ENCODE measurements around the gene CCDC188.

DNA sequence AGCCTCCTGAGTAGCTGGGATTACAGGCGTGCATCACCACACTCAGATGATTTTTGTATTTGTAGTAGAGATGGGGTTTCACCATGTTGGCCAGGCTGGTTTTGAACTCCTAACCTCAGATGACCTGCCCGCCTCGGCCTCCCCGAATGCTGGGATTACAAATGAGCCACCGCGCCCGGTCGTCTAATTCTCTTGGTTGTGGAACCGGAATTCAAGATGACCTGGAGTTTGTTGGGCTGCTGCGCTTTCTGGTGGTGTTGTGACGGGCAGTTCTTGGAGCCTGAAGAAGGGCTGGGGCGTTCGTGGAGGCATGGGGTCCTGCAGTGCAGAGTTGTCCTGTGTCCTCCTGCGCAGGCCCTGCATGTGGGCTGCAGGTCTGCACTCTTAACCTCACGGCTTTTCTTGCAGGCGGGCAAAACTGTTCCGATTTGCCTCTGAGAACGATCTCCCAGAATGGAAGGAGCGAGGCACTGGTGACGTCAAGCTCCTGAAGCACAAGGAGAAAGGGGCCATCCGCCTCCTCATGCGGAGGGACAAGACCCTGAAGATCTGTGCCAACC is 28.9 kb downstream of the CCDC188 start:
- no peak for TF ChIP-seq POLR2AphosphoS5 (IDR thresholded peaks at IDR 0.05; ENCODE audit: borderline replicate concordance, low read depth, low read length)
- TF ChIP-seq EZH2 (IDR thresholded peaks at IDR 0.05) = no peak
- TF ChIP-seq FOXP2 (optimal IDR thresholded peaks at IDR 0.05; ENCODE audit: control extremely low read depth, extremely low read length, insufficient read depth) = no peak
